Measurements from ENCODE around the gene ITGB1.
"Not testable (repeated sequence)": the region's sequence is repeated elsewhere in the genome, so short reads cannot be mapped to it uniquely, and the experiment has no call there.

DNA sequence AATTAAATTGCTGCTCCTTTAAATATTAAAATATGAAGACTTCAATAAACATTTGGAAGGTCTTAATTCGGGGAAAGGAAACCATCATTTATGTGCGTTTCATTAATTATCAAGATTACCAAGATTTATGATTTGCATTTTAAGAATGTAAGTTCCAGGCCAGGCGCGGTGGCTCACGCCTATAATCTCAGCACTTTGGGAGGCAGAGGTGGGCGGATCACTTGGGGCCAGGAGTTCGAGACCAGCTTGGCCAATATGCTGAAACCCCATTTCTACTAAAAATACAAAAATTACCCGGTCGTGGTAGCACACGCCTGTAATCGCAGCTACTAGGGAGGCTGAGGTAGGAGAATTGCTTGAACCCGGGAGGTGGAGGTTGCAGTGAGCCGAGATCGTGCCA is 21.7 kb upstream of the ITGB1 start:
- not testable (repeated sequence) for TF ChIP-seq CTCF (conservative IDR thresholded peaks at IDR 0.05; ENCODE audit: low read depth, low read length); EZH2 (IDR thresholded peaks at IDR 0.05; ENCODE audit: borderline replicate concordance, low read depth, low read length, poor library complexity, severe bottlenecking)

Measured in A673 (cell line).